ENCODE data around the gene CP. TPM values are rescaled to one million over a fixed set of nuclear protein-coding genes. Genes with fewer than 3 reads are reported as not detected.

Gene CP
- total RNA-seq, 1 experiment from 2014 or later = 0.52 TPM

- DNase-seq (ENCODE audit: low read depth, low spot score) (no peak), ATAC-seq (no peak; the same call in 1 of the 2 replicates)
- Histone ChIP-seq H3K27me3 (ENCODE audit: insufficient read depth, low read length) (no peaks in the 10 kb centered on the region), H3K4me3 (replicated peaks in 1 of 2; ENCODE audit: low read depth in 1 of 2, low read length in 2 of 2) (no peak overlapping the region), H3K9me2 (ENCODE audit: insufficient read depth) (no peaks in the 10 kb centered on the region), H3K27ac (ENCODE audit: low read depth, low read length) (peak overlapping the region; percentile 37), H3K36me3 (ENCODE audit: control insufficient read depth in 1 of 2, insufficient read depth in 2 of 2, low read length in 2 of 2) (no peaks in the 10 kb centered on the region), H3K9ac (ENCODE audit: low read length) (no peak overlapping the region), H2AFZ (ENCODE audit: low read depth, low read length, poor library complexity, severe bottlenecking) (peak overlapping the region; percentile 74), H3K79me2 (ENCODE audit: insufficient read depth, low read length) (no peaks in the 10 kb centered on the region), H3K4me2 (ENCODE audit: low read length) (peak overlapping the region; percentile 7), H4K20me1 (ENCODE audit: insufficient read depth) (no peaks in the 10 kb centered on the region), H3K4me1 (ENCODE audit: control insufficient read depth in 1 of 2, insufficient read depth in 2 of 2, low read length in 2 of 2) (peaks cover 19% of the 10 kb centered on the region in 2 experiments), H3K9me3 (ENCODE audit: control insufficient read depth in 1 of 2, insufficient read depth in 1 of 2, low read depth in 1 of 2, low read length in 2 of 2) (no peaks in the 10 kb centered on the region)
- POLR2A ChIA-PET = no interaction called here
- TF ChIP-seq SP1 (IDR thresholded peaks at IDR 0.05; ENCODE audit: low read depth) (0 out of 2 replicates have a peak, but pooled peaks have one; percentile 30), FOSL1 (IDR thresholded peaks at IDR 0.05; ENCODE audit: low read depth) (0 out of 2 replicates have a peak, but pooled peaks have one; percentile 33), CBX3 (IDR thresholded peaks at IDR 0.05; ENCODE audit: low read depth) (peak; percentile 43; the same call in 1 of the 2 replicates), ELF1 (IDR thresholded peaks at IDR 0.05; ENCODE audit: borderline replicate concordance, low read depth) (no peak)
- no TSS peak for BruUV-seq (replicated peaks)
- CTCF ChIA-PET = no interaction called here
- RAD21 ChIA-PET (ENCODE audit: low non-redundant PET in 1 of 2, low total read pairs in 2 of 2, uncharacterized antibody in 2 of 2, unreplicated experiment in 2 of 2) = no interaction called here
- intact Hi-C loops (cut with micrococcal nuclease) = no loop called here
Measured at GRCh38 chr3:149247929-149248691, 26.5 kb upstream of the CP start.

GRCh38 chr3:149247008-149247710 is 25.5 kb upstream of the CP start:
- intact Hi-C loops (cut with micrococcal nuclease) = no loop called here
- no TSS peak for BruUV-seq (replicated peaks)
- ChIA-PET POLR2A (interaction anchor here (1.6 kb wide), 1 partner anchor 117 kb away, joined by 3 read pairs; the partner anchor contains the start of gene HPS3), RAD21 (ENCODE audit: low non-redundant PET in 1 of 2, low total read pairs in 2 of 2, uncharacterized antibody in 2 of 2, unreplicated experiment in 2 of 2) (no interaction called here), CTCF (no interaction called here)
- Histone ChIP-seq H2AFZ (ENCODE audit: low read depth, low read length, poor library complexity, severe bottlenecking) (peak overlapping the region; percentile 74), H3K79me2 (ENCODE audit: insufficient read depth, low read length) (no peaks in the 10 kb centered on the region), H4K20me1 (ENCODE audit: insufficient read depth) (no peaks in the 10 kb centered on the region), H3K9ac (ENCODE audit: low read length) (no peak overlapping the region), H3K27ac (ENCODE audit: low read depth, low read length) (no peak overlapping the region; the same call in 1 of the 2 replicates), H3K36me3 (ENCODE audit: control insufficient read depth in 1 of 2, insufficient read depth in 2 of 2, low read length in 2 of 2) (no peaks in the 10 kb centered on the region), H3K9me3 (ENCODE audit: control insufficient read depth in 1 of 2, insufficient read depth in 1 of 2, low read depth in 1 of 2, low read length in 2 of 2) (no peaks in the 10 kb centered on the region), H3K27me3 (ENCODE audit: insufficient read depth, low read length) (no peaks in the 10 kb centered on the region), H3K4me2 (ENCODE audit: low read length) (peak overlapping the region; percentile 7; the same call in 1 of the 2 replicates), H3K4me3 (replicated peaks in 1 of 2; ENCODE audit: low read depth in 1 of 2, low read length in 2 of 2) (no peak overlapping the region), H3K9me2 (ENCODE audit: insufficient read depth) (no peaks in the 10 kb centered on the region), H3K4me1 (ENCODE audit: control insufficient read depth in 1 of 2, insufficient read depth in 2 of 2, low read length in 2 of 2) (peaks cover 19% of the 10 kb centered on the region in 2 experiments)
- ATAC-seq = no peak
- TF ChIP-seq POLR2A (IDR thresholded peaks at IDR 0.05; ENCODE audit: borderline replicate concordance, extremely low read depth, insufficient read depth, insufficient read length) (no peak), CTCF (IDR thresholded peaks at IDR 0.05 in 2 of 3, conservative IDR thresholded peaks at IDR 0.05 in 1 of 3; ENCODE audit: borderline replicate concordance in 1 of 3, insufficient read depth in 1 of 3, low read depth in 2 of 3, low read length in 2 of 3) (no peak), CEBPB (IDR thresholded peaks at IDR 0.05; ENCODE audit: low read depth) (peak; percentile 50; the same call in 1 of the 2 replicates), FOSL1 (IDR thresholded peaks at IDR 0.05; ENCODE audit: low read depth) (peak; percentile 60; the same call in 1 of the 2 replicates)
- no peak for DNase-seq (ENCODE audit: low read depth, low spot score)
